ENCODE measurements around the gene TMEM263.
A peak's percentile ranks its signal among the peaks of the same experiment; 100 is the strongest.

The TMEM263 gene

GRCh38 chr12:106956048-106956578 is 406 bp downstream of the TMEM263 start:
- TF ChIP-seq CTCF (conservative IDR thresholded peaks at IDR 0.05; ENCODE audit: control insufficient read depth, insufficient read depth, low read depth, low read length): no peak
- peak; percentile 64 for DNase-seq (ENCODE audit: low read depth)
- peak overlapping the region; percentile 87 for H3K4me3 ChIP-seq (ENCODE audit: control insufficient read depth, low read depth, low read length)

- TF ChIP-seq CTCF (conservative IDR thresholded peaks at IDR 0.05; ENCODE audit: control insufficient read depth, insufficient read depth, low read depth, low read length): no peak
- DNase-seq (ENCODE audit: low read depth): no peak
- peak overlapping the region; percentile 87 for H3K4me3 ChIP-seq (ENCODE audit: control insufficient read depth, low read depth, low read length)
Measured at GRCh38 chr12:106957583-106957982, 1.9 kb downstream of the TMEM263 start.

DNA sequence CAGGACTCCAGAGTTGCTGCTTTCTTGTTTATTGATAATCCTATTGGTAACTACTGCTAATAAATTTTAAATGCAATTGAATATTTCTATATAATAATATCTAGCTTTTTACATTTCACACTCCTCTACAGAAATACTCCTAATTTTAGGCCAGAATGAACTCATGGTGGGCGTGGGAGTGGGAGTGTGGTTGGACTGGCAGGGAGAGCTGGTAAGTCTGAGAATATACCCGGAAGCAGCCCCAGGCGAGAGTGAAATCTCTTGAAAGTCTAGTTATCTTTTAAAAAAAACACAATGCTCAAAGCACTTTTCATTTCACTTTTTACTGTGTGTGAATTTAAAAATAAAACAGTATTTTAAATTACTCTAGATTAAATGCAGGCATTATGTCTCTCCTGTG is 4.7 kb downstream of the TMEM263 start:
- no peak for DNase-seq (ENCODE audit: low read depth)
- TF ChIP-seq CTCF (conservative IDR thresholded peaks at IDR 0.05; ENCODE audit: control insufficient read depth, insufficient read depth, low read depth, low read length): no peak
- no peak overlapping the region for H3K4me3 ChIP-seq (ENCODE audit: control insufficient read depth, low read depth, low read length)

DNA sequence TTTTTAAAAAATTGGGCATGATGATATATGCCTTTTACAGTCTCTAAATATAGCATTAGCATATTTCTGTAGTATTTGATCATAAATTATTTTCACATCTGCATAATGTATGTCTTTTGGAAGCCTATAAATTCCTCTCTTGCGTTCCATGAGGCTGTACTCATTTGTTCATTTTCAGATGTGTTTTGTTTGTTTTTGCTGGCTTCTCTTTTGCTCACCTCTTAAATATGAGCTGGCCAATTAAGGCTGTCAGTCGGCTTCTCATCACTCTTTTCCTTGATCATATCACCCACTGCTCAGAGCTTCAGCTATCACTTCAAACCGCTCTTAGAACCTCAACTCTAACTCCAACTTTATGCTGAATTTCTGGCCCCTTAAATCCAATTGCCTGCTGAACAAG is 6.6 kb downstream of the TMEM263 start:
- TF ChIP-seq CTCF (conservative IDR thresholded peaks at IDR 0.05; ENCODE audit: control insufficient read depth, insufficient read depth, low read depth, low read length): no peak
- H3K4me3 ChIP-seq (ENCODE audit: control insufficient read depth, low read depth, low read length): no peak overlapping the region
- DNase-seq (ENCODE audit: low read depth): no peak

- TF ChIP-seq CTCF (conservative IDR thresholded peaks at IDR 0.05; ENCODE audit: control insufficient read depth, insufficient read depth, low read depth, low read length): no peak
- no peak for DNase-seq (ENCODE audit: low read depth)
Measured at GRCh38 chr12:106964526-106964925, 8.8 kb downstream of the TMEM263 start.

DNA sequence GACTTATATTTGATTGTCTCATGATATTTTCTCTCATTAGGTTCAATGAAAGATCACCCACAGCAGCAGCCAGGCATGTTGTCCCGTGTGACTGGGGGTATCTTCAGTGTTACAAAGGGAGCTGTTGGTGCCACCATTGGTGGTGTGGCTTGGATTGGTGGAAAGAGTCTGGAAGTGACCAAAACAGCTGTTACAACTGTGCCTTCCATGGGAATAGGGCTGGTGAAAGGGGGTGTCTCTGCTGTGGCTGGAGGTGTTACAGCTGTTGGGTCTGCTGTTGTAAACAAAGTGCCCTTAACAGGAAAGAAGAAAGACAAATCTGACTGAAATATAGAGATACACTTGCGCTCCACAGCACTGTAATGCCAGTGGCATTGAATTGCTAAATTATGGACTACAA is 15.4 kb downstream of the TMEM263 start:
- TF ChIP-seq CTCF (conservative IDR thresholded peaks at IDR 0.05; ENCODE audit: control insufficient read depth, insufficient read depth, low read depth, low read length): no peak
- H3K4me3 ChIP-seq (ENCODE audit: control insufficient read depth, low read depth, low read length): no peak overlapping the region
- DNase-seq (ENCODE audit: low read depth): no peak

More at GRCh38 chr12:106964526-106964925, 8.8 kb downstream of the TMEM263 start:
- H3K4me3 ChIP-seq (ENCODE audit: control insufficient read depth, low read depth, low read length): no peak overlapping the region

DNA sequence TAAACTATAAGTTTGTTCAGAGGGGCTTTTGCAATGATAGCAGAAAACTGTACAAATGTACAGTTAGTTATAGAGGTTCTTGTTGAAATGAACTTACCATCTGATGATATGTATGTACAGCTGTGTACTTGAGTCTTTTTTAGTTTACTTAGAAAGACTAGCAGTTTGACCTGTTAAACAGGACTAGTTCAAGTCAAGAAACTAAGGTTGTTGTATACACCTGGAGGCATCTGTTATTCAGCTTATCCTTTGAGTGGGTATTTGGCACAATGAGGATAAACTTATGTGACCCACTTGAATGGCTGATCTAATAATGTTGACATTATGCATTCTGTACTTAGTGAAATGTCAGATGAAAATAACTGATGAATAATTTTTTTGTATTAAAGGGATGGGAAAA is 17.8 kb downstream of the TMEM263 start:
- DNase-seq (ENCODE audit: low read depth): no peak

More for the DNA sequence above, 17.8 kb downstream of the TMEM263 start:
- no peak for TF ChIP-seq CTCF (conservative IDR thresholded peaks at IDR 0.05; ENCODE audit: control insufficient read depth, insufficient read depth, low read depth, low read length)
- no peak overlapping the region for H3K4me3 ChIP-seq (ENCODE audit: control insufficient read depth, low read depth, low read length)
